K562 (cell line): ENCODE data around the gene SH3BGR. TPM values are rescaled to one million over a fixed set of nuclear protein-coding genes. Genes with fewer than 3 reads are reported as not detected.

Experiments used
- ATAC-seq: fragments of 200-7000 bp; cut with Tn5 transposase; 3 replicates; pipeline ENCODE4 v1.9.1; 2020; ENCODE audit warnings: moderate library complexity
- BruUV-seq: library from RNA; stranded (reverse); fragments of 400-500 nt; replicated peaks from 2 replicates; lab custom pipeline; 2021; lab: Mats Ljungman, UMichigan
- CTCF ChIA-PET: fragments of 300-600 bp; formaldehyde crosslinking; extraction: SDS; loops from one replicate; lab custom pipeline; 2021; ENCODE audit warnings: low intra/inter-chr PET ratio; lab: Yijun Ruan, JAX
- POLR2A ChIA-PET: fragments of 300-600, 350-650 bp; sonication (Branson Sonifier 250); formaldehyde crosslinking; extraction: SDS; loops from one replicate; lab custom pipeline; 2021; ENCODE audit warnings: antibody characterized with exemption, inconsistent platforms; lab: Yijun Ruan, JAX
- DNase-seq, 4 experiments: peaks; one replicate each; pipeline versions ENCODE4 v3.0.0 to v3.0.0-alpha.2; 2011 to 2018; ENCODE audit warnings: low spot score in 3 of 4, mixed read lengths in 3 of 4; ENCODE audit errors: extremely low read depth in 1 of 4
- FAIRE-seq: peaks from 2 replicates; lab custom pipeline; 2011; peaks lifted over from hg19 to GRCh38; lab: Jason Lieb, UNC
- H2AFZ ChIP-seq: 2 replicates; pipeline ENCODE4 v1.6.0; 2011; ENCODE audit warnings: low read depth, low read length, control low read depth, inconsistent platforms
- H3K27ac ChIP-seq: fragments of 200-600 bp; 3 replicates; pipeline ENCODE4 v1.8.0; 2011; ENCODE audit warnings: low read depth, mild to moderate bottlenecking, control low read depth, inconsistent platforms, low read length, moderate library complexity, mixed read lengths; ENCODE audit errors: extremely low read depth
- H3K27me3 ChIP-seq, 2 experiments: fragments of 300-600 bp in 1 of 2; 2 replicates in 1 of 2; 3 replicates in 1 of 2; pipeline versions ENCODE4 v1.6.0 to v1.8.0; 2011; ENCODE audit warnings: inconsistent platforms in 2 of 2, low read length in 2 of 2, mild to moderate bottlenecking in 1 of 2, mixed read lengths in 1 of 2, moderate library complexity in 1 of 2; ENCODE audit not compliant: control insufficient read depth in 2 of 2, insufficient read depth in 2 of 2
- H3K36me3 ChIP-seq: fragments of 300-600 bp; 3 replicates; pipeline ENCODE4 v1.8.0; 2011; ENCODE audit warnings: mild to moderate bottlenecking, low read length, inconsistent platforms; ENCODE audit not compliant: control insufficient read depth, insufficient read depth
- H3K4me1 ChIP-seq, 2 experiments: fragments of 200-600 bp in 1 of 2; replicated peaks in 1 of 2; 2 replicates in 1 of 2; 3 replicates in 1 of 2; pipeline versions ENCODE4 v1.5.1 to v1.8.0; 2011; ENCODE audit warnings: inconsistent platforms in 2 of 2, low read length in 2 of 2, mild to moderate bottlenecking in 1 of 2, mixed read lengths in 1 of 2, moderate library complexity in 1 of 2; ENCODE audit not compliant: control insufficient read depth in 2 of 2, insufficient read depth in 2 of 2
- H3K4me2 ChIP-seq: 2 replicates; pipeline ENCODE4 v1.6.1; 2011; ENCODE audit warnings: low read length, control low read depth, inconsistent platforms, mixed read lengths; ENCODE audit not compliant: insufficient read depth
- H3K4me3 ChIP-seq: fragments of 200-600 bp; sonication (generic), shearing (Covaris generic); 2 replicates; pipeline ENCODE4 v1.5.1; 2016; ENCODE audit warnings: control low read depth, inconsistent platforms
- H3K79me2 ChIP-seq: fragments of 200-600 bp; 3 replicates; pipeline ENCODE4 v1.8.0; 2011; ENCODE audit warnings: low read length, inconsistent platforms; ENCODE audit not compliant: control insufficient read depth, insufficient read depth
- H3K9ac ChIP-seq, 2 experiments: 2 replicates each; pipeline versions ENCODE4 v1.6.0 to v1.6.1; 2011; ENCODE audit warnings: low read depth in 2 of 2, low read length in 2 of 2, control low read depth in 1 of 2, inconsistent platforms in 1 of 2, mild to moderate bottlenecking in 1 of 2, mixed read lengths in 1 of 2; ENCODE audit not compliant: insufficient read depth in 1 of 2
- H3K9me1 ChIP-seq: one replicate; pipeline ENCODE4 v1.6.0; 2011; ENCODE audit warnings: inconsistent platforms, mild to moderate bottlenecking, low read length, moderate library complexity; ENCODE audit not compliant: control insufficient read depth, insufficient read depth
- H3K9me3 ChIP-seq: replicated peaks from 2 replicates; pipeline ENCODE4 v1.5.1; 2011; ENCODE audit warnings: low read depth, low read length, inconsistent platforms; ENCODE audit not compliant: control insufficient read depth, insufficient read depth
- H4K20me1 ChIP-seq: replicated peaks from 2 replicates; pipeline ENCODE4 v1.6.1; 2011; ENCODE audit warnings: low read length, inconsistent platforms, mixed read lengths; ENCODE audit not compliant: control insufficient read depth, insufficient read depth
- E2F3 ChIP-seq: fragments of 250-450 bp; sonication (Bioruptor Pico); IDR thresholded peaks from 2 replicates; pipeline ENCODE4 v1.4.0; 2020; ENCODE audit warnings: mild to moderate bottlenecking
- HMG20B ChIP-seq: fragments of 250-450 bp; sonication (Bioruptor Pico); IDR thresholded peaks from 2 replicates; pipeline ENCODE4 v1.5.0; 2021; ENCODE audit warnings: mild to moderate bottlenecking
- KLF10 ChIP-seq: fragments of 250-450 bp; sonication (Bioruptor Pico); IDR thresholded peaks from 2 replicates; pipeline ENCODE4 v1.6.1; 2021; ENCODE audit warnings: matching md5 sums
- MIER1 ChIP-seq: fragments of 450-650 bp; IDR thresholded peaks from 2 replicates; pipeline ENCODE4 v1.6.1; 2016; ENCODE audit warnings: antibody characterized with exemption, mild to moderate bottlenecking, low read depth
- NR2C1 ChIP-seq, 2 experiments: fragments of 450-650 bp; IDR thresholded peaks; 2 replicates each; pipeline ENCODE4 v1.6.1; 2017; ENCODE audit warnings: mild to moderate bottlenecking in 2 of 2, antibody characterized with exemption in 1 of 2, inconsistent platforms in 1 of 2, missing compliant biosample characterization in 1 of 2, missing genetic modification characterization in 1 of 2
- RBM34 ChIP-seq: fragments of 200-400 bp; formaldehyde crosslinking; IDR thresholded peaks from 2 replicates; pipeline ENCODE4 v1.6.1; 2018; ENCODE audit warnings: low read length, borderline replicate concordance; ENCODE audit not compliant: insufficient read depth
- TCF7L2 ChIP-seq: fragments of 150-350 bp; IDR thresholded peaks from 2 replicates; pipeline ENCODE4 v1.6.1; 2016; ENCODE audit warnings: low read depth, mild to moderate bottlenecking, low read length, moderate library complexity
- ZNF354B ChIP-seq: fragments of 250-450 bp; sonication (Bioruptor Pico); IDR thresholded peaks from 2 replicates; pipeline ENCODE4 v1.4.0; 2020
- ZSCAN32 ChIP-seq: fragments of 450-650 bp; formaldehyde crosslinking; IDR thresholded peaks from 2 replicates; pipeline ENCODE4 v1.4.0; 2020; ENCODE audit warnings: mild to moderate bottlenecking, moderate library complexity
- WGBS: fragments of 100-300 bp; shearing (Covaris generic); methylation state at CpG from one replicate; pipeline ENCODE4 v1.1.6; 2016; ENCODE audit warnings: low coverage, mixed read lengths; ENCODE audit not compliant: insufficient coverage; ENCODE audit errors: missing lambda C conversion rate; 5-methylcytosine and 5-hydroxymethylcytosine counted together
- in situ Hi-C: fragments of 300-500 bp; cut with MboI; formaldehyde crosslinking; loops from 4 replicates; pipeline ENCODE4 v1.15.0; 2018; ENCODE audit warnings: inconsistent platforms, mixed read lengths
- intact Hi-C: fragments of 100-400 bp; cut with micrococcal nuclease; formaldehyde crosslinking; loops from 2 replicates; pipeline ENCODE4 v1.14.2; 2022
- polyA plus RNA-seq, 8 experiments: library from polyadenylated mRNA; depleted of rRNA in 4 of 8; stranded (reverse) in 5 of 8; unstranded in 3 of 8; fragments of >200 nt; fragmentation: Nextera tagmentation in 2 of 8; fragmentation: Illumina TruSeq in 1 of 8; extraction: Ambion mirVana in 2 of 8; extraction: Trizol in 1 of 8; gene quantifications; 2 replicates each; pipeline versions ENCODE4 v1.2.1 to v1.2.3, GENCODE V29; 2011 to 2014; ENCODE audit warnings: inconsistent platforms in 1 of 8, missing spikeins in 1 of 8
- total RNA-seq, 7 experiments: library from RNA; depleted of rRNA in 6 of 7; stranded (reverse); fragments of >200 nt in 6 of 7; fragmentation: Illumina TruSeq in 2 of 7; extraction: Trizol in 2 of 7; gene quantifications; 2 replicates each; pipeline versions ENCODE4 v1.2.1 to v1.2.3, GENCODE V29; 2011 to 2021; ENCODE audit warnings: low replicate concordance in 1 of 7
- TF ChIP-seq, protein P1 (sequence below), 3 experiments: IDR thresholded peaks in 2 of 3; conservative IDR thresholded peaks in 1 of 3; 2 replicates each; pipeline ENCODE4 v1.5.1; 2011 to 2012; ENCODE audit warnings: low read length in 3 of 3, mild to moderate bottlenecking in 3 of 3, control low read depth in 2 of 3, improper control_type of control experiment in 1 of 3, inconsistent platforms in 1 of 3, low read depth in 1 of 3, mixed read lengths in 1 of 3, moderate library complexity in 1 of 3; ENCODE audit not compliant: insufficient read depth in 2 of 3
- TF ChIP-seq, protein P2 (sequence below): fragments of 450-650 bp; IDR thresholded peaks from 2 replicates; pipeline ENCODE4 v1.6.1; 2018; ENCODE audit not compliant: partially characterized antibody
- TF ChIP-seq, protein P3 (sequence below): fragments of 250-450 bp; sonication (Bioruptor Pico); IDR thresholded peaks from 2 replicates; pipeline ENCODE4 v1.9.0; 2021; ENCODE audit warnings: mild to moderate bottlenecking

SH3BGR gene
- total and polyA plus RNA-seq, 9 of the 15 experiments (the other 6 are each of a cell fraction or from before 2014, with no cell fraction given): 6.6 to 42.9 (median 25.6) TPM

DNA sequence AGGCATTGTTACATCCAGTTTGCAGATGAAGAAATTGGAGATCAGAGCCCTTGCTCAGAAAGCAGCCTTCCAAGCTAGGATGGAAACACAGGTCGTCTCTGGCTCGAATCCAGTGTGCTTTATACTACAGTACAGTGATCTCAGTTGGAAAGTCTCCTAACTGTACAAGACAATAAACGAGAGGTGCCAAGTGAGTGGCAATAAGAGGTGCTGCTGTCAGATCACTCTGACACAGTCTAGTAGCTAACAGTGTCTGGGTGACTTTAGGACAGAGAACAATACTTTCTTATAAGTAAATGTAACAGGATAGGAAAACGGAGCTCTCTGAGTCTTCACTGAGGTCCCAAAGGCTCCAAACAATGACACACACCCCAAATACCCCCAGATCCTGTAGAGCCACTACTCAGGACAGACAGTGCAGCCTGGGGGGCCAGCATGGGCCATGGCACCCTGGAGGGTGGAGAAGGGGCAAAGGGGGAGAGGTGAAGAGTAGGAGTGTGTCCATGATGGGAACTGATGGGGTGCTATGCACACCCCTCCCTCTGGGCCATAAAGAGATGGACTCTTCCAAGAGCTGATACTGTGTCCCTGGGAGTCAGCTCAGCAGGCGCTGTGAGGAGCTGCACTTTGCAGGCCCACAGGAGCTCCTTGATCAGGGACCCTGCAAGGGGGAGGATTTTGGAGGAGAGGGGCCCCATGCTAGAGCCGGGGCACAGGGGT is 3.3 kb downstream of the SH3BGR start:
- no peaks in the 10 kb centered on the region for H3K36me3 ChIP-seq
- in situ Hi-C loops (no loop called here), intact Hi-C loops (no loop called here)
- no peak overlapping the region for H3K9ac ChIP-seq
- H3K4me2 ChIP-seq: peak overlapping the region; percentile 23; the same call in 1 of the 2 replicates
- peak overlapping the region; percentile 41; the same call in 1 of the 2 replicates for H2AFZ ChIP-seq
- no peaks in the 10 kb centered on the region for H3K79me2 ChIP-seq
- H3K9me1 ChIP-seq: no peaks in the 10 kb centered on the region
- H3K4me3 ChIP-seq: no peak overlapping the region
- H3K9me3 ChIP-seq: no peaks in the 10 kb centered on the region
- POLR2A ChIA-PET: interaction anchor here (0.8 to 1.4 kb wide), 5 partner anchors 8 to 67 kb away, joined by 3 to 5 read pairs (median 4); partner anchors contain the start of gene LCA5L
- CTCF ChIA-PET: no interaction called here
- H4K20me1 ChIP-seq: no peaks in the 10 kb centered on the region
- FAIRE-seq: no peak
- WGBS: 23% methylated on average over 6 of the region's 6 CpGs
- no TSS peak for BruUV-seq
- H3K4me1 ChIP-seq: peaks cover 17 to 25% of the 10 kb centered on the region in 2 experiments
- ATAC-seq: peak; percentile 41
- H3K27ac ChIP-seq: no peak overlapping the region
- no peak for DNase-seq
- no peaks in the 10 kb centered on the region for H3K27me3 ChIP-seq
- no peak for TF ChIP-seq NR2C1 (IDR thresholded peaks at IDR 0.05)
- TF ChIP-seq NR2C1 (tag; IDR thresholded peaks at IDR 0.05): no peak
- TF ChIP-seq RBM34: no peak
- 0 out of 2 replicates have a peak, but pooled peaks have one; percentile 28 for TF ChIP-seq E2F3 (CRISPR knock-in tag)
- no peak for TF ChIP-seq KLF10
- TF ChIP-seq, protein P1, sequence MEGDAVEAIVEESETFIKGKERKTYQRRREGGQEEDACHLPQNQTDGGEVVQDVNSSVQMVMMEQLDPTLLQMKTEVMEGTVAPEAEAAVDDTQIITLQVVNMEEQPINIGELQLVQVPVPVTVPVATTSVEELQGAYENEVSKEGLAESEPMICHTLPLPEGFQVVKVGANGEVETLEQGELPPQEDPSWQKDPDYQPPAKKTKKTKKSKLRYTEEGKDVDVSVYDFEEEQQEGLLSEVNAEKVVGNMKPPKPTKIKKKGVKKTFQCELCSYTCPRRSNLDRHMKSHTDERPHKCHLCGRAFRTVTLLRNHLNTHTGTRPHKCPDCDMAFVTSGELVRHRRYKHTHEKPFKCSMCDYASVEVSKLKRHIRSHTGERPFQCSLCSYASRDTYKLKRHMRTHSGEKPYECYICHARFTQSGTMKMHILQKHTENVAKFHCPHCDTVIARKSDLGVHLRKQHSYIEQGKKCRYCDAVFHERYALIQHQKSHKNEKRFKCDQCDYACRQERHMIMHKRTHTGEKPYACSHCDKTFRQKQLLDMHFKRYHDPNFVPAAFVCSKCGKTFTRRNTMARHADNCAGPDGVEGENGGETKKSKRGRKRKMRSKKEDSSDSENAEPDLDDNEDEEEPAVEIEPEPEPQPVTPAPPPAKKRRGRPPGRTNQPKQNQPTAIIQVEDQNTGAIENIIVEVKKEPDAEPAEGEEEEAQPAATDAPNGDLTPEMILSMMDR (IDR thresholded peaks at IDR 0.05 in 2 of 3, conservative IDR thresholded peaks at IDR 0.05 in 1 of 3; ENCODE audit: insufficient read depth in 2 of 3, low read depth in 1 of 3, low read length in 3 of 3): no peak
- TF ChIP-seq HMG20B: no peak
- TF ChIP-seq TCF7L2: peak; percentile 55; the same call in 1 of the 2 replicates
- TF ChIP-seq, protein P2, sequence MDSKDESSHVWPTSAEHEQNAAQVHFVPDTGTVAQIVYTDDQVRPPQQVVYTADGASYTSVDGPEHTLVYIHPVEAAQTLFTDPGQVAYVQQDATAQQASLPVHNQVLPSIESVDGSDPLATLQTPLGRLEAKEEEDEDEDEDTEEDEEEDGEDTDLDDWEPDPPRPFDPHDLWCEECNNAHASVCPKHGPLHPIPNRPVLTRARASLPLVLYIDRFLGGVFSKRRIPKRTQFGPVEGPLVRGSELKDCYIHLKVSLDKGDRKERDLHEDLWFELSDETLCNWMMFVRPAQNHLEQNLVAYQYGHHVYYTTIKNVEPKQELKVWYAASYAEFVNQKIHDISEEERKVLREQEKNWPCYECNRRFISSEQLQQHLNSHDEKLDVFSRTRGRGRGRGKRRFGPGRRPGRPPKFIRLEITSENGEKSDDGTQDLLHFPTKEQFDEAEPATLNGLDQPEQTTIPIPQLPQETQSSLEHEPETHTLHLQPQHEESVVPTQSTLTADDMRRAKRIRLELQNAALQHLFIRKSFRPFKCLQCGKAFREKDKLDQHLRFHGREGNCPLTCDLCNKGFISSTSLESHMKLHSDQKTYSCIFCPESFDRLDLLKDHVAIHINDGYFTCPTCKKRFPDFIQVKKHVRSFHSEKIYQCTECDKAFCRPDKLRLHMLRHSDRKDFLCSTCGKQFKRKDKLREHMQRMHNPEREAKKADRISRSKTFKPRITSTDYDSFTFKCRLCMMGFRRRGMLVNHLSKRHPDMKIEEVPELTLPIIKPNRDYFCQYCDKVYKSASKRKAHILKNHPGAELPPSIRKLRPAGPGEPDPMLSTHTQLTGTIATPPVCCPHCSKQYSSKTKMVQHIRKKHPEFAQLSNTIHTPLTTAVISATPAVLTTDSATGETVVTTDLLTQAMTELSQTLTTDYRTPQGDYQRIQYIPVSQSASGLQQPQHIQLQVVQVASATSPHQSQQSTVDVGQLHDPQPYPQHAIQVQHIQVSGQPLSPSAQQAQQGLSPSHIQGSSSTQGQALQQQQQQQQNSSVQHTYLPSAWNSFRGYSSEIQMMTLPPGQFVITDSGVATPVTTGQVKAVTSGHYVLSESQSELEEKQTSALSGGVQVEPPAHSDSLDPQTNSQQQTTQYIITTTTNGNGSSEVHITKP: peak; percentile 95
- no peak for TF ChIP-seq MIER1
- TF ChIP-seq ZNF354B: no peak
- TF ChIP-seq, protein P3, sequence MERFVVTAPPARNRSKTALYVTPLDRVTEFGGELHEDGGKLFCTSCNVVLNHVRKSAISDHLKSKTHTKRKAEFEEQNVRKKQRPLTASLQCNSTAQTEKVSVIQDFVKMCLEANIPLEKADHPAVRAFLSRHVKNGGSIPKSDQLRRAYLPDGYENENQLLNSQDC (CRISPR knock-in tag): no peak
- 0 out of 2 replicates have a peak, but pooled peaks have one; percentile 8 for TF ChIP-seq ZSCAN32 (CRISPR knock-in tag)
